Sciatic nerve (tissue), 2 donors: ENCODE results near the gene CADPS. TPM values are rescaled to one million over a fixed set of nuclear protein-coding genes. Genes with fewer than 3 reads are reported as not detected.

ENCODE experiments used
- ATAC-seq: fragments of 200-7000 bp; cut with Tn5 transposase; one replicate; pipeline ENCODE4 v1.9.1; 2020; ENCODE audit warnings: mild to moderate bottlenecking, moderate library complexity
- DNase-seq: peaks from one replicate; pipeline ENCODE4 v3.0.0-alpha.2; 2020; ENCODE audit warnings: low spot score
- intact Hi-C: fragments of 100-400 bp; cut with DNase I; formaldehyde crosslinking; loops from one replicate; pipeline ENCODE4 v1.14.2; 2022
- total RNA-seq: library from RNA; stranded (reverse); fragmentation: NEBNext Ultra II Directional; extraction: Animal tissue kit (Norgen Biotek cat#: 25700); gene quantifications from one replicate; pipeline ENCODE4 v1.2.1, GENCODE V29; 2021
- donor health status: DM: no; HTN: no; CAD: no.
- donor health status: DM: no; HTN: no; CAD: no.

Gene CADPS
- total RNA-seq, 1 donor from 2014 or later, result 1.1 TPM

DNA sequence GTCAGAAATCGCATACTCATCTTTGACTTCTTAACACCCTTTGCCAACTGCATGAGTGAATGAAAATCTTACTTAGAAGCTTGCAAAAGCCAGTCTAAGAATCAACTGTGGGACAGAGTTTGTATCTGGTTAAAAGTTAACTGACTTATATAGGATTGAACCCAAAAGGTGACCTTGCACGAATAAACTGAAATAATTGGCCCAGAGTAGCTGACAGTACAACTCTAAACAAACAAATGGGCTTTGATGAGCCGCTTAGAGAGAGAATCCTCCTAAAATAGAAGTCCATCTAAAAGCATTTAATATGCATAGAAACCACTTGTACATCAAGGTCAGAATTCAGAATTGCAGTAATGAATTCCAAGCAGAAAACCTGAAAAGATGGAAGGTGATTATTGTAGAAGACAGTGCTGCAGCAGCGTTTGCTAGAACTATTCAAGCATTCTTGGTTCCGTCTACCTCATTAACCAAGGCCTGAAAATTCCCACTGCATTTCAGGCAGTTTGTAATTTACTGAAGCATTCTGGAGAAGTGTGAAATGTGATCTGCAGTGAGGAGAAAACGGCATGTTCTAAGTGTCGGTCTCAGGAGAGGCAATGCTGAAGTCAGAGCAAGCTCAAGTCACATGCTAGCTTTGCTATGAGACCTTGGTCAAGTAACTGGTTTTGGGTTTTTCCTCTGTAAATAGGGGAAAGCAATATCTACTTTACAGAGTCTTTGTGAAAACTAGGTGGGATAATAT lies 103.7 kb downstream of the CADPS start:
- ATAC-seq (no peak), DNase-seq (no peak)
- intact Hi-C loops, result no loop called here

DNA sequence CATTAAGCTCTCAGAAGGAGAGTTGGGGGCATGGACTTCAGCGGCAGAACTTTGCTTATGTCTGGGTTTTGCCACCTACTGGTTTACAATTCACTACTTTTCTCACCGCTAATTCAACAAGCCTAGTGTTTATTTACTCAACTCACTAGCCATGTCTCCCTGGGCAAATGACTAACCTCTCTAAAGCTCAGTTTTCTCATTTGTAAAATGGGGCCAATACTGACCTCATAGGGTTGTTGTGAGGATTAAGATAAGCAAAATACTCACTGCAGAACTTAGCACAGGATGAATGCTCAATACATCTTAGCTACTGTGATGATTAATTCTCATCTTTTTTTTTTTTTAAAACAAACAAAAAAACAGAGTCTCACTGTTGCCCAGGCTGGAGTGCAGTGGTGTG lies 106.3 kb downstream of the CADPS start:
- no peak for DNase-seq
- intact Hi-C loops, result no loop called here
- no peak for ATAC-seq

DNA sequence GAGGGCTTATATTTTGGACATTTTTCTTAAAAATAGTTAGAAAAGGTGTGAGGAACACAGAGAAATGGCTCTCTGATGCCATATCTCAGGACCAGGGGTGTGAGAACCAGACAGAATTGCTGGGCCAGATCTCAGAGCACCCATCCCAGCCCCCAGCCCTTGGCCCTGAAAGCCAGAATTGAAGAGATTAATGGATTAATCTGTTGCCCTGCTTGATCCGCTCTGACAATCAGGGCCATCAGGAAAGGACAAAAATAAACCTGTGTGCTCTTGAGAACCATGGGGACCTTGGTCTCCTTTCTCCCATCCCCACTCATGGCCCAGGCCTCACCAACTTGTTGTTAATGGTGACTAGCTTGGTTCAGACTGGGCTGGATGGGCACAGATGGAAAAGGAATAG lies 113.5 kb downstream of the CADPS start:
- DNase-seq (no peak), ATAC-seq (no peak)
- intact Hi-C loops, result no loop called here

DNA sequence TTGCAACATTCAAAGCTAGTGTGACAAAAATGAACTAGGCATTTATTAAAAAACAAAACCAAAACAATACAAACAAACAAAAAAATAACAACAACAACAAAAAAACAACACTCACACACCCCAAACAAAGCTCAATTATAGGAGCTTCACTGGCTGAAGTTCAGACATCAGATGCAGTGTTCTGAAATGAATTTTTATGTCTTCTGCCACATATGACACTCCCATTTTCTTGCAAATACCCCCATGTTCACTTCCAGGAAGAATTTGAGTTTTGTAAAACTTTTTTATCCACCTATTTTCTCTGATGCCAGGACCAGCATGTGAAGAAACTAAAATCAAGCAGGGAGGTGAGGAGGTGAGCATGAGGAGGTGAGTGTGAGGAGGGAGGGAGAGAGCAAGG lies 113.9 kb downstream of the CADPS start:
- intact Hi-C loops, result no loop called here
- DNase-seq, result no peak
- no peak for ATAC-seq

DNA sequence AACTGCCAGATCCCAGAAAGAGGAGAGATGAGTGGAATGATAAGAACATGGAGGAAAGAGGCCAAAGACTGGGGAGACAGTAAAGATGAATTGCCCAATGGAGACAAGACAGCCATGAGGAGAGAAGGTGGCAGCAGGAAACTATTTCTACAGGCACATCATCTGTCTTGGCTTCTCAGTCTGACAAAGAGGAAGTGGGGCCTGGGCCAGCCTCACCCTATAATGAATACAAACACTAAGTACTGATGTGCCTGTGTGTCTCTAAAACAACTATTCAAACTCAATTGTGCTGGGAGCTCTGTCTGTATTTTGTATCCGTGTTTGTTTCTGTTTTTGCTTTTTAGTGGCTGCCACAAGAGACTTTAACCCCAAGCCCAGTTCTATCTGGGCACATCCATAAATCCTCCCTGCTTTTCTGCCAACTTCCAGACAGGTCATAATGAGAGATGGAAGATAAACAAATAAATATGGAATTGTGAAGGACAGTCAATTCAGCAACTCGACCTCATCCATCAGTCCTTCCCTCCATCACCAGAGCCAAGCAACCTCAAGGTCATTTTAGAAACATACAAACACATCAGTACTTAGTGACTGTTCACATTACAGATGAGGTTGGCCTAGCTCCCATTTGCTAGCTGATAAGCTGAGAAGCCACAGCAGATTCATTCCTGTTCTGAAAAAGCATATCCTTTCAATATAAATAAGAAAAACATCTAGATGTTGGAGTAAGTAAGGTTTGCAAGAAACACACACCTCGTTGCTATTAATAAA lies 116.7 kb downstream of the CADPS start:
- DNase-seq (no peak), ATAC-seq (no peak)
- intact Hi-C loops, result no loop called here

DNA sequence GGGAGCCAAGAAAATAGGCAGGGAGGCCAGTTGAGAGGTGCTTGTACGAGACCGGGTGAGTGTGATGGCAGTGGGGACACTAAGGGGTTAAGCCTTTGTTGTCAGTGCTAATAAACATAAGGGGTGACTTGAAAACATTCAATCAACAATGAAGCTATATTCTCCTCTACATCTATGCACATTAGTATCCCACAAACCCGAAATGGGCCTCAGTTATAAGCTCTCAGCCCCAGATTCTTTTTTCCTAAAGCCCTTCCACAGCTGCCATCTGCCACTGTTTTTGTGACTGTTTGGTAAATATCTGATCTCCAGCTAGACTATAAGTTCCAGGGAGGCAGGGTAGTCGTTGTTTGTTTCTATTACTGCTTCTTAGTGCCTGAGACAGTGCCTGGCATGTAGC lies 118.2 kb downstream of the CADPS start:
- no peak for ATAC-seq

DNA sequence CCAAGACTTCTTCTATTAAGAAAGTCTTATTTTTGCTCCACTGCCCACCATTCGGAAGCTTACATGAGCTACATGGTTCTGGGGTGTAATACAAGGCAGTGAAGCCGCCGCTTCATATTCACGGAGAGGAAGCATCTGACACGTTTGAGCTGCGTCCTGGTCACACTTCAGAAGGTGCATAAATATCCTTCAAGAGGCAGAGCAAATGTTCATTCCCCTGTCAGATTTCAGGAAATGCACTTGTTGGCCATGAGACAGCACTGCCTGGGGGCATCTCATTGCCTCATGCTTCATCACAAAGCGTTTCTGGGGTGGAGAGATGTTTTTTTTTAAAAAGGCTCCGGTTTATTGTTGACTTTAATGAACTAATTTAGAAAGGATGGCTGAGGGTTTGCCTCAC lies 119.9 kb downstream of the CADPS start:
- no peak for ATAC-seq
- intact Hi-C loops, result no loop called here
- no peak for DNase-seq

More for the DNA sequence above, 118.2 kb downstream of the CADPS start:
- no peak for DNase-seq
- intact Hi-C loops, result no loop called here

DNA sequence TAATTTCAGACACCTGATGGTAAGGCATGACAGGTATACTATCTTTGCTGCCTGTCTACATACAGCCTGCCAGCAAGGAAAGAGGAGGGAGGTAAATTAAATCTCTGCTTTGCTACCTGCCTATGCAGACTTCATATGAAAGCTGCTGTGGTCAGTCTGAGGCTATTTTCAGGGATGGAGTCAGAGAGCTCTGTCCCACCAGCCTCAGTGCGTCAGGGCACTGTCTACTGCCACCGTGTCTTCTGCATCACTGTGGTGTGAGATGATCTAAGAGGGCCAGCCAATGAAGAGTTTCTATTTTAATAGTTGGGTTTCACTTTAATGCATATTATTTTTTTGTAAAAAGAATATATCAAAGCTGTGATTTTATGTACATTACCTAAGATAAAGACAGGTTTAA lies 125.6 kb downstream of the CADPS start:
- intact Hi-C loops, result no loop called here
- ATAC-seq (no peak), DNase-seq (no peak)

DNA sequence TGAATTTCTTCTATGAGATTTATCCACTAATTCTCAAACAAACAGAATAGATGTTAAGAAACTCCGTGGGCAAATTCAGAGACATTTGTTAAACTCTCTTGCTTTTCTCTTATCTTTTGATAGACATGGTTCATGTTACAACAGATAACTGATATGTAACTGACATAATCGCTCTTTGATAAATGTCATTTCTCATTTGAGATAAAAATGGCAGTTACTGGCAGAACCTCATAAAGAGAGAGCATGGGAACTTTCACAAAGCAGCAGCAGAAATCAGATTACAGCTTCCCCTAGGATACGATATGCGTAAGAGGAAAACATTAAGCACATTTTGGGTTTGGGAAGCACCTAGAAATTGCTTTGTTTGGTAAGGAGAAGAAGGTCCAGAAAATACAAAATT lies 126.1 kb downstream of the CADPS start:
- DNase-seq, result no peak
- ATAC-seq, result no peak
- intact Hi-C loops, result no loop called here

DNA sequence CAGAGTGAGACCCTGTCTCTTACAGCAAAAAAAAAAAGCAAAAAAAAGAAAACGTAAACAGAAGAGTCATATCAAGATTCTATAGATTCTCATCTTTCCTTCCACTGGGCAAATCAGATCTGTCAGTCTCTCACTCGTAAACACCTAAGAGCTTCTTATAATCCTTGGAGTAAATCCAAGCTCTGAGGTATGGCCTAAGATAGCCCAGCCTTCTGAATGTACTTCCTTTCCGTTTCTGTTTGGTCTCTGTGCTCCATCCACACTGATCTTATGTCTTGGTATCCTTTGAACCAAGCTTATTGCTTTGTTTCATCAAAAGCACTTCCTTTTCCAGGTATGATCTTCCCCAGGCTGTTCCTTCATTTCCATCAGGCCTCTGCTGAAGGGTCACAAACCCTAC lies 137.8 kb downstream of the CADPS start:
- DNase-seq, result no peak

DNA sequence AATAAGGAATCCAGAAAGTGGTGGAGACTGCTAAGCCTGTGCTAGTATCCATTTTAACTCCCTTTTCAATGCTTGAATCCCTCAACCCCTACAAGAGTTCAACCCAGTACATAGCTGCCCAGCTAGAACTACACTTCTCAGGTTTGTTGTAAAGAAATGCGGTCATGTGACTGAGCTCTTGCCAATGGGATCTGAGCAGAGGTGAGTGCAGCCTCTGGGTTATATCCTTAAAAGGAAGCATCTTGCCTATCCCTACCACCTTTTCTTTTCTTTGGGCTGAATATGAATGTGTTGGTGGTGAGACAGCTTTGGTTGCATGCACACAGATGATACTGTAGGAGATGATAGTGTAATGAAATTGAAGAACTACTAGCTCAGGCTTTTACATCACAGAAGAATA lies 139.7 kb downstream of the CADPS start:
- DNase-seq, result no peak
- intact Hi-C loops, result no loop called here
- ATAC-seq, result no peak

More for the DNA sequence above, 137.8 kb downstream of the CADPS start:
- no peak for ATAC-seq
- intact Hi-C loops, result no loop called here

DNA sequence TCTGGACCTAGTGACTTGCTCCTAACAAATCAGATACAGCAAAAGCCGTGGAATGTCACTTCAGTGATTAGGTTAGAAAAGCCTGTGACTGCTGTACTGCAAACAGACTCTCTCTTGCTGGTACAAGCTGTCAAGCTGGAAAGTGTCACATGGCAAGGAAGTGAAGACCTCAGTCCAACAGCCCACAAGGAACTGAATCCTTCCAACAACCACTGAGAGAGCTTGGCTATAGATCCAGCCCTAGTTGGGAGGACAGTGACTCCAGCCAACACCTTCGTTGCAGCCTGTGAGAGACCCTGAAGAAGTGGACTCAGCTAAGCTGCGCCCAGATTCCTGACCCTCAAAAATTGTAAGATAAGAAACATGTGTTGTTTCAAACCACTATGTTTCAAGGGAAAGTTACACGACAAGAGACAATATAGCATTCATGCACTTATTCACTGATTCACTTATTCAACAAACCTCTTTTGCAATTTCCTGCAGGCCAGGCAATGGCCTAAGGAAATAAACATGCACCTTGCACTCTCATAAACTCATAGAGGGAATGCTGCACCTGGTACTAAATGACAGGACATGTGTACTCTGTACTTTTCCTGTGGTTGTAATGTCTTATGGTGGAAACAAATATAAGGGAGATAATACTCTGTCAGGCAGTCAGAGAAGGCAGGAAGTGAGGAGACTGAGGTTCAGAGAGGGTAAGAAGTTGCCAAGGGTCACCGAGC lies 142.9 kb downstream of the CADPS start:
- no peak for DNase-seq
- ATAC-seq, result no peak
- intact Hi-C loops, result no loop called here

DNA sequence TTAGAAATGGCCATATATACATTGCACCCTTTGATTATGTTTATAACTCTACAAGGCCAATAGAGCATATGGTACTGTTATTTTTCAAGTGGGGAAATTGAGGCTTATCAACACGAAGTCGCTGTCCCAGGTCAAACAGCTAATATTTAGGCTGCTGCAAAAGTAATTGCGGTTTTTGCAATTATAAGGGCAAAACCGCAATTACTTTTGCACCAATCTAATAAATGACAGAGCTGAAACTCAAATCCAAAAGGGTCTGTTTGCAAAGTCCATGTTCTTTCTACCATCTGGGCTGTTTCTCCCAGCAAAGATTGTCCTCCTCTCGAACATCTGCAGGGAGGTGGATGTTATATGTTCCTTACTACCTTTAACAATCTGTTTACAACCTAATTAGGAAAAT lies 147.2 kb downstream of the CADPS start:
- intact Hi-C loops, result no loop called here
- ATAC-seq (no peak), DNase-seq (no peak)

DNA sequence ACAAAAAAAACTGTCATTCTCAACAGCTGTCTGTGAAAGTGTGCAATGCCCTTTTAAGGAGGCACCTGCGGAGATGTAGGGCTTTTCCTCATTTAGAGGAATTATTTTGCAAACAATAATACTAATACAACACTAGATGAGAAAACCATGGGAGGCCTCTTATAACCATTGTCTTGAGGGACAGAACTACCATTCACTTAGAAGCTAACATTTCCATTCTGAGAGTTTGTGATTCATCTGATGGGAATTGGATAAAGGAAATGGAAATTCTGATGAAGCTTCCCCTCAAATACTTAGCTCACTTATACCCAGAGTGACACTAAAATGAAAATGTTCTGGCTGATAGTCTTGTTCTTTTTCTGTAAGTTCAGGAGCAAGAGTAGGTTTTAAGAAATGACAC lies 147.7 kb downstream of the CADPS start:
- no peak for ATAC-seq
- intact Hi-C loops, result no loop called here
- DNase-seq, result no peak

DNA sequence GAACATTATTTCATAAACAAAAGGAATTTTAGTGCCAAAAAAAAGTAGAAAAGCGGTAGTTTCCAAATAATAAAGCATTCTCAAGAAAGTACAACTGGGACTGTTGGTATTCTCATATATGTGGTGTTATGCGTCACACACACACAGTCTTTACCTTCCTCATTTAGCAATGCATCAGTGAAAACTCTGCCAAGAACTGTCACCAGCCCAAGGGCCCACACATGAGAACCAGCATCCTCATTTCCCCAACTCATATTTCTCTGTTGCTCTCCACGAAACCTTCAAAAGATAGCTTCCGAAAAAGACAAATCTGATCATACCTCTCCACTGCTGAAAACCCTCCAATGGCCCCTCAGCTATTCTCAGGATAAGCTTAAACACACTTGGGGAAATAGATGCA lies 150.7 kb downstream of the CADPS start:
- DNase-seq (no peak), ATAC-seq (no peak)
- intact Hi-C loops, result no loop called here

DNA sequence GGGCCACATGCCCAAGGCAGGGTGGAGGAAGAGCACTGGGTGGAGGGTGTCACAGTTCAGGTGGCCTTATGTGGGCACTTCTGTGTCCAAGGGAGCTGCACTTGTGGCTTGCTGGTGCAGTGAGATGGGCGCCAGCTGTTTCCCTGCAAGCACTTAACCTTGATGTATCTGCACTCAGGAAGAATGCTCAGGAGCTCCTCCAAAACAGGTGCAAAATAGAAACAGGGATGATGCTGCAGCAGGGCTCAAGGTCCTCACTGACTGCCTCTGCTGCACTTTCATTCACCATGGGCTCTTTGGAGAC lies 151.3 kb downstream of the CADPS start:
- ATAC-seq, result no peak
- intact Hi-C loops, result no loop called here
- DNase-seq, result no peak

DNA sequence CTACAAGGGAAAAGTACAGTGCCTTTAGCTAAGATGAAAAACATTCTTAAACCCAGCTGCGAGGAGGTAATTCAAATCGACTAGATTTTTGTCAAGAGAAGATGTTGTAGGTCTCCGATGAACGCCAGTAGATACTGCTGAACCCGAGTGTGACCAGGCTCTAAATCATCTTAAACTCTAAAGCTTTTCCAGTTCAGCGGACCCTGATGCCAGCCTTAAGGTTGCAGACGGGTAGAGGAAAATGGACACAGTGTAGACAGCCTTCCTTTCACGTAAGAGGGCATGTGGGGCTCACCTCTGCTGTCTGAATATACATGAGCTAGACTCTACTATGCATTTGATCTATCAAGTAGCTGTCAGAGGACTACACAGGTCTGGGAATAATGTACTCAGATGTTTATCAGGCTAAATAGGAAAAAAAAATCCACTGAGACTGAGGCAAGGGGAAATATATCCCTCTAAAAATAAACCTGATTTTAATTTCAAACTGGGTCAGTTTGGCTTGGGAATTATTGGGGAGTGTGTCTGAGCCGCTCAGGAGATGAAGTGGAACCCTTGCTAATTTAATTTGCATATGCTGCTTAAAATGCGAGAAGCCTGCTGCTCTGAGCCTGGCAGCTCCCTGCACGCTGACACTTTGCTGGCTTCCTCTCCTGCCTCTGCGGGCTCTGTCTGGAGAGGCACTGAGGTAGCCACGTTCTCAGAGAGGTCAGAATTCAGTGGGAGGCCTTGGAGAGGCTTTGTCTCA lies 151.9 kb downstream of the CADPS start:
- ATAC-seq, result no peak
- intact Hi-C loops, result no loop called here

DNA sequence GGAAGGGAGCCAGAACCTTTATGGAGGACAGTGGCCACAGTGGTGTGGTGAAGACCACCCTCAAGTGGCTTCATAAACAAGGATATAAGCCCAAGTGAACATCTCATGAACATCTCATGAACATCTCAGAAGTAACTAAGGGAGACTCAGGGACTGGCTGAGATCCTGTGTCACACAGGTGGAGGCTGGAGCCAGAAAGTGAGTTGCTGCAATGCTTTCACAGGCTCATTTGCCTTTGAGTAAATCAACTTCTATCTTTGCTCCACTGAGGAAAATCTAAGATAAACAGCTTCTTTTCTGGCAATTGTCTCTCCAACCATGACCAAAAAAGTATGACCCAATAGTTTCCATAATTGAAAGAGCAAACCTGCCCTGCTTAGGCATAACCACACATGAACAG lies 152.9 kb downstream of the CADPS start:
- ATAC-seq, result no peak
- no peak for DNase-seq
- intact Hi-C loops, result no loop called here

More for the DNA sequence above, 151.9 kb downstream of the CADPS start:
- no peak for DNase-seq

DNA sequence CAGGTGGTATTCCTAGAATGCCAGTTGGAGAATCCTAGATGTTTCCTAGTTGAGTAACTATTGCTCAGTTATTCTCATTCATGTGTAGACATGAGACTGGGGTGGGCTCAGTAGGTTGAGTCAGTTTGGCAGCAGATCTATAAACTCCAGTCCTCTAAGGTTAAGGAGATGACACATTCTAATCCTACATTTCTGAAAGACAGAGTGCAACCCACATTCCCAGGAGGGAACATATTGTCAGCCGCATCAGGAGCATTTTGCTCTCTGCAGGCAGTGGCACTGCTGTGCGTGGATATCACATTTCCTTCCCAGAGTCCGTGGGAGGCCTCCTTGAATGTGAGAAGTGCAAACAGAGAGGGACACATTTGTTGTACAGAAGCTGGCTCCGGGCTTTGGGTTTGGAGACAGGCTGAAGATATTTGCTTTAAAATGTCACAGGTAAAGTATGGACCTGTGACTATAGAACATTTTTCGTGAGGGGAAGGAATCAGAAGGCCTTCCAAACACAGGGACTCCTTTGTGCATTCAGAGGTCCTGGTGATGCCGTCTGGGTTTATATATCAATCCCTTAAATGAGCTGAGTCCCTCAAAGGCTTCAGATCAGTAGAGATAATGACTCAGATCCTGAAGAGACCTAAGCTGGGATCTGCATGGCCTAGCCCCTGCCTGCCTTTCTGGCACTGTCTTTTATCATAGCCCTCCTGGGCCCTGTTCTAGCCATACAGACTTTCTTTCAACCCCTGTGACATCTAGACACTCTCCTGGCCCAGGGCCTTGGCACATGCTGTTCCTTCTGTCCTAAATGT lies 156.5 kb downstream of the CADPS start:
- ATAC-seq (no peak), DNase-seq (no peak)
- intact Hi-C loops, result no loop called here
